ENCODE data around the gene SLC38A11. TPM values are rescaled to one million over a fixed set of nuclear protein-coding genes. Genes with fewer than 3 reads are reported as not detected.
"Not testable (repeated sequence)": the region's sequence is repeated elsewhere in the genome, so short reads cannot be mapped to it uniquely, and the experiment has no call there.

SLC38A11 gene
- total RNA-seq, 2 donors from 2014 or later, result not detected

DNA sequence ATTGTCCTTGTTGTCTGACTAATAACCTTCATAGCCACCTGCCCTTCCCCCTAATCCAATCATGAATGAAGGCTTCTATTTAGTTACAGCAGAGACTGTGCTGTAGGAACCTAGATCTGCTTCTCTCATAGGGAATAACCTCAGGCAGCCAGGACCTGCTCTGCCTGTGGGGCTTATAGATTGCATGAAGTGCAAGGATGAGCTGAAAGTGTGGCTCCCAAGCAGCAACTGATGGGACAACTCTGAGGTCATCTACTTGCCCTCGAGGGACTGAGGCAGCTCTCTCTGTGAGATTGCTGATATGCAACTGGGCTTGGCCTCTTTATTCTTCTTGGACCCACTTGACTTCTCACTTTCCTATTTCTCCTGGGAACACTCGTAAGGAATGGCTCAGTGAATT lies 23.8 kb upstream of the SLC38A11 start:
- WGBS, 2 experiments (ENCODE audit: insufficient coverage in 1 of 2, insufficient read length in 1 of 2), result 81 to 100% methylated on average over 1 of the region's 2 CpGs
- Mint-ChIP-seq H3K9me3 (peaks cover 4% of the 10 kb centered on the region), H3K4me1 (peaks cover 5% of the 10 kb centered on the region), H3K27me3 (ENCODE audit: insufficient read depth) (no peaks in the 10 kb centered on the region), H3K4me3 (no peak overlapping the region), H3K36me3 (ENCODE audit: low read depth) (no peaks in the 10 kb centered on the region), H3K27ac (no peak overlapping the region)
- Histone ChIP-seq H3K36me3 (ENCODE audit: control insufficient read depth, insufficient read depth, low read length) (no peaks in the 10 kb centered on the region), H3K9ac (ENCODE audit: extremely low read depth, low read length, poor library complexity, severe bottlenecking) (no peak overlapping the region), H3K4me3 (ENCODE audit: low read length) (no peak overlapping the region), H3K4me1 (ENCODE audit: control insufficient read depth, insufficient read depth, low read length) (no peaks in the 10 kb centered on the region), H3K27me3 (ENCODE audit: control insufficient read depth, insufficient read depth, low read length, poor library complexity, severe bottlenecking) (no peaks in the 10 kb centered on the region), H3K27ac (ENCODE audit: low read depth, low read length) (no peak overlapping the region), H3K9me3 (ENCODE audit: control insufficient read depth, low read length) (peaks cover 14% of the 10 kb centered on the region)
- no peak for TF ChIP-seq CTCF (conservative IDR thresholded peaks at IDR 0.05)
- DNase-seq, result no peak

- H3K4me3 Mint-ChIP-seq; H3K4me1 ChIP-seq (ENCODE audit: control insufficient read depth, insufficient read depth, low read length); H3K4me1 Mint-ChIP-seq; DNase-seq; H3K27ac ChIP-seq (ENCODE audit: low read depth, low read length); H3K27me3 Mint-ChIP-seq (ENCODE audit: insufficient read depth); H3K36me3 ChIP-seq (ENCODE audit: control insufficient read depth, insufficient read depth, low read length); H3K9me3 Mint-ChIP-seq; H3K27me3 ChIP-seq (ENCODE audit: control insufficient read depth, insufficient read depth, low read length, poor library complexity, severe bottlenecking); H3K4me3 ChIP-seq (ENCODE audit: low read length); H3K9me3 ChIP-seq (ENCODE audit: control insufficient read depth, low read length); H3K27ac Mint-ChIP-seq; H3K36me3 Mint-ChIP-seq (ENCODE audit: low read depth); H3K9ac ChIP-seq (ENCODE audit: extremely low read depth, low read length, poor library complexity, severe bottlenecking): not testable (repeated sequence)
- 88 to 100% methylated on average over 2 to 5 of the region's 5 CpGs for WGBS, 2 experiments (ENCODE audit: insufficient coverage in 1 of 2, insufficient read length in 1 of 2)
Observed at GRCh38 chr2:164976875-164977470, 21.6 kb upstream of the SLC38A11 start.

DNA sequence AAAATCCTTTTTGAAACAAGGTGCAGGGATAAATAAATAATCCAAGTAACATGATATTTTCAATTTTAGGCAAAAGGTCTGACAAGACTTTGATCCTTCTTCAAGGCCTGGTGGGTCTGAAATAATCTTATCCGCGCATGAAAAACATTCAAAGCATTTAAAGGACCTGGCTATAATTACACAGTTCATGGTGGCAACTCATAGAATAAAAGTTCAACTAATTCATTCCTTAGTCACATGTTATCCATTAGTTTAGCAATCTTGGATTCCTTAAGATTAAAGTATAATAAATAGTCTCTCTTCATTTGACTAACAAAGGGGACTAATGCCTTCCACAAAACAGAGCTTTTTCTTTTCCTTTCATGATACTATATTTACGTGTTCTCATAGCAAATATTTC lies 21.0 kb upstream of the SLC38A11 start:
- H3K4me1 Mint-ChIP-seq, result peaks cover 5% of the 10 kb centered on the region
- 89% methylated on average over 3 of the region's 3 CpGs; no CpG with 5 or more reads in 1 of the 2 experiments for WGBS, 2 experiments (ENCODE audit: insufficient coverage in 1 of 2, insufficient read length in 1 of 2)
- H3K27ac ChIP-seq (ENCODE audit: low read depth, low read length), result no peak overlapping the region

More for the DNA sequence above, 21.0 kb upstream of the SLC38A11 start:
- Histone ChIP-seq H3K4me3 (ENCODE audit: low read length) (no peak overlapping the region), H3K36me3 (ENCODE audit: control insufficient read depth, insufficient read depth, low read length) (no peaks in the 10 kb centered on the region), H3K27me3 (ENCODE audit: control insufficient read depth, insufficient read depth, low read length, poor library complexity, severe bottlenecking) (no peaks in the 10 kb centered on the region), H3K9me3 (ENCODE audit: control insufficient read depth, low read length) (no peaks in the 10 kb centered on the region), H3K4me1 (ENCODE audit: control insufficient read depth, insufficient read depth, low read length) (no peaks in the 10 kb centered on the region), H3K9ac (ENCODE audit: extremely low read depth, low read length, poor library complexity, severe bottlenecking) (no peak overlapping the region)
- no peak for DNase-seq
- Mint-ChIP-seq H3K27ac (no peak overlapping the region), H3K27me3 (ENCODE audit: insufficient read depth) (no peaks in the 10 kb centered on the region), H3K4me3 (no peak overlapping the region), H3K36me3 (ENCODE audit: low read depth) (no peaks in the 10 kb centered on the region), H3K9me3 (no peaks in the 10 kb centered on the region)
- no peak for TF ChIP-seq CTCF (conservative IDR thresholded peaks at IDR 0.05)

All from endodermal cell (in vitro differentiated cells).